ENCODE results near the gene MRPL10. TPM values are rescaled to one million over a fixed set of nuclear protein-coding genes. Genes with fewer than 3 reads are reported as not detected.
A peak's percentile ranks its signal among the peaks of the same experiment; 100 is the strongest.

MRPL10 gene
- 29.8 and 50.5 TPM in 2 replicates for total RNA-seq

- DNase-seq (ENCODE audit: extremely low read depth, low read depth, low spot score), result peak; percentile 55
Measured at GRCh38 chr17:47831003-47831933, at the start of gene MRPL10, which contains the start of gene LRRC46. MRPL10 (minus strand) TSS chr17:47831541; CDS start chr17:47831511, 30 bp downstream. LRRC46 (plus strand) TSS chr17:47831670; CDS start chr17:47831990, 320 bp downstream.

GRCh38 chr17:47879776-47880454 lies 48.6 kb upstream of the MRPL10 start:
- DNase-seq (ENCODE audit: extremely low read depth, low read depth, low spot score), result no peak

GRCh38 chr17:47879028-47879585 lies 47.8 kb upstream of the MRPL10 start:
- DNase-seq (ENCODE audit: extremely low read depth, low read depth, low spot score), result no peak

- no peak for DNase-seq (ENCODE audit: extremely low read depth, low read depth, low spot score)
Measured at GRCh38 chr17:47878203-47879027, 47.1 kb upstream of the MRPL10 start.

- no peak for DNase-seq (ENCODE audit: extremely low read depth, low read depth, low spot score)
Measured at GRCh38 chr17:47877368-47878034, 46.2 kb upstream of the MRPL10 start.

- no peak for DNase-seq (ENCODE audit: extremely low read depth, low read depth, low spot score)
Measured at GRCh38 chr17:47875011-47875985, 44.0 kb upstream of the MRPL10 start.

GRCh38 chr17:47873200-47874090 lies 42.1 kb upstream of the MRPL10 start:
- no peak for DNase-seq (ENCODE audit: extremely low read depth, low read depth, low spot score)

- no peak for DNase-seq (ENCODE audit: extremely low read depth, low read depth, low spot score)
Measured at GRCh38 chr17:47872651-47873161, 41.4 kb upstream of the MRPL10 start.

- no peak for DNase-seq (ENCODE audit: extremely low read depth, low read depth, low spot score)
Measured at GRCh38 chr17:47872019-47872650, 40.8 kb upstream of the MRPL10 start.

- no peak for DNase-seq (ENCODE audit: extremely low read depth, low read depth, low spot score)
Measured at GRCh38 chr17:47871048-47871447, 39.7 kb upstream of the MRPL10 start.

- DNase-seq (ENCODE audit: extremely low read depth, low read depth, low spot score), result no peak
Measured at GRCh38 chr17:47870056-47870455, 38.7 kb upstream of the MRPL10 start.

- no peak for DNase-seq (ENCODE audit: extremely low read depth, low read depth, low spot score)
Measured at GRCh38 chr17:47869114-47869513, 37.8 kb upstream of the MRPL10 start.

- no peak for DNase-seq (ENCODE audit: extremely low read depth, low read depth, low spot score)
Measured at GRCh38 chr17:47867813-47868533, 36.6 kb upstream of the MRPL10 start.

GRCh38 chr17:47866941-47867340 lies 35.6 kb upstream of the MRPL10 start:
- DNase-seq (ENCODE audit: extremely low read depth, low read depth, low spot score), result no peak

- no peak for DNase-seq (ENCODE audit: extremely low read depth, low read depth, low spot score)
Measured at GRCh38 chr17:47864791-47865216, 33.5 kb upstream of the MRPL10 start.

GRCh38 chr17:47862621-47863440 lies 31.5 kb upstream of the MRPL10 start:
- no peak for DNase-seq (ENCODE audit: extremely low read depth, low read depth, low spot score)

Measured in glomerular endothelial cell (primary cell).